Type B pancreatic cell (in vitro differentiated cells): ENCODE measurements around the gene EMP2. TPM values are rescaled to one million over a fixed set of nuclear protein-coding genes. Genes with fewer than 3 reads are reported as not detected.

Source experiments
- DNase-seq: peaks from one replicate; pipeline ENCODE4 v3.0.0; 2021; ENCODE audit warnings: mixed read lengths; ENCODE audit not compliant: unreplicated experiment; ENCODE audit errors: extremely low spot score
- H3K27ac Mint-ChIP-seq: 2 replicates; pipeline ENCODE4 v1.8.0; 2021; ENCODE audit warnings: mild to moderate bottlenecking, mixed read lengths
- H3K27me3 Mint-ChIP-seq: 2 replicates; pipeline ENCODE4 v1.8.0; 2021; ENCODE audit warnings: mixed read lengths
- H3K36me3 Mint-ChIP-seq: 2 replicates; pipeline ENCODE4 v1.8.0; 2021; ENCODE audit warnings: mixed read lengths
- H3K4me1 Mint-ChIP-seq: one replicate; pipeline ENCODE4 v1.8.0; 2021; ENCODE audit warnings: mixed read lengths; ENCODE audit not compliant: unreplicated experiment
- H3K4me3 Mint-ChIP-seq: 2 replicates; pipeline ENCODE4 v1.8.0; 2021; ENCODE audit warnings: mild to moderate bottlenecking, mixed read lengths
- H3K9me3 Mint-ChIP-seq: 2 replicates; pipeline ENCODE4 v1.8.0; 2021; ENCODE audit warnings: mixed read lengths
- total RNA-seq: library from RNA; stranded (reverse); gene quantifications from 2 replicates; pipeline ENCODE4 v1.2.1, GENCODE V29; 2021; ENCODE audit warnings: low replicate concordance
- TF ChIP-seq, protein P1 (sequence below): fragments of 200-600 bp; sonication (generic); conservative IDR thresholded peaks from 2 replicates; pipeline ENCODE4 v1.5.0; 2021; ENCODE audit warnings: antibody characterized with exemption, mild to moderate bottlenecking

The EMP2 gene
- total RNA-seq, 1 donor from 2014 or later: 36.3 TPM

DNA sequence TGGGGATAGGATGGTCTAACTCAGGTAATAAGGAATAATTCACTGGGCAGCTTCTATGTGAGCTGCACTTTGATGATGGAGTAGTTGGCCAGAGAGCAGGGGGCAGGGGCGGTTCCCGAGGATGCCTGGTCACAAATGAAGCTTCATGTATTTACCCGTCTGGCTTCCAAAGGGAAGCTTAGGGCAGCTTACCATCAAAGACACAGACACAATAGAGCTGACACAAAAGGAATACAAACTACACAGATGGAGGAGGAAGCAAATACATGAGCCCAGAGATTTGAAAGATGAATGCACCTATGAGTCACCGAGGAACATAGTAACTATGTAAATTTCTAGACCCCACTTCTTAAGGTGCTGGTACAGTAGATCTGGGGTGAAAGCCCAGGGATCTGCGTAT lies 8.7 kb upstream of the EMP2 start:
- peaks cover 10% of the 10 kb centered on the region for H3K27me3 Mint-ChIP-seq
- peaks cover 5% of the 10 kb centered on the region for H3K4me1 Mint-ChIP-seq
- H3K36me3 Mint-ChIP-seq: no peaks in the 10 kb centered on the region
- DNase-seq: no peak
- H3K27ac Mint-ChIP-seq: no peak overlapping the region
- TF ChIP-seq, protein P1, sequence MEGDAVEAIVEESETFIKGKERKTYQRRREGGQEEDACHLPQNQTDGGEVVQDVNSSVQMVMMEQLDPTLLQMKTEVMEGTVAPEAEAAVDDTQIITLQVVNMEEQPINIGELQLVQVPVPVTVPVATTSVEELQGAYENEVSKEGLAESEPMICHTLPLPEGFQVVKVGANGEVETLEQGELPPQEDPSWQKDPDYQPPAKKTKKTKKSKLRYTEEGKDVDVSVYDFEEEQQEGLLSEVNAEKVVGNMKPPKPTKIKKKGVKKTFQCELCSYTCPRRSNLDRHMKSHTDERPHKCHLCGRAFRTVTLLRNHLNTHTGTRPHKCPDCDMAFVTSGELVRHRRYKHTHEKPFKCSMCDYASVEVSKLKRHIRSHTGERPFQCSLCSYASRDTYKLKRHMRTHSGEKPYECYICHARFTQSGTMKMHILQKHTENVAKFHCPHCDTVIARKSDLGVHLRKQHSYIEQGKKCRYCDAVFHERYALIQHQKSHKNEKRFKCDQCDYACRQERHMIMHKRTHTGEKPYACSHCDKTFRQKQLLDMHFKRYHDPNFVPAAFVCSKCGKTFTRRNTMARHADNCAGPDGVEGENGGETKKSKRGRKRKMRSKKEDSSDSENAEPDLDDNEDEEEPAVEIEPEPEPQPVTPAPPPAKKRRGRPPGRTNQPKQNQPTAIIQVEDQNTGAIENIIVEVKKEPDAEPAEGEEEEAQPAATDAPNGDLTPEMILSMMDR: no peak
- no peak overlapping the region for H3K4me3 Mint-ChIP-seq
- no peaks in the 10 kb centered on the region for H3K9me3 Mint-ChIP-seq

DNA sequence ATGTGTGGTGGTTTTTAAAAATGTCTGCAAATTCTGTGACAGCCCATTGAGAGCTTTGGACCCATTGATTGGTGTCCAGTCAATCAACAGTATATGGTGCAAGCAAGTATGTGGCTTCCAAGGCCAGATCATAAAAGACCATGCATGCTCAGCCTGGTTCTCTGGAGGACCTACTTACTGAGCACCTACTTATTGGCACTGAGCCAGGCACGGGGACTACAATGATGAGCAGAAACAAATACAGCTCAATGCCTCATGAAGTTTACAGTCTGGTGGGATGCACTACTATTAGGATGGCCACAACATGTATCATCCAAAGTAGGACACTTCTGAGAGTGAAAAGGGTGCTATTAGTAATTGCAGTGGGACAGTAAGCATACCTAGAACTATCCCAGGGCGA lies 7.2 kb upstream of the EMP2 start:
- peaks cover 15% of the 10 kb centered on the region for H3K27me3 Mint-ChIP-seq
- no peaks in the 10 kb centered on the region for H3K9me3 Mint-ChIP-seq
- no peak for DNase-seq
- no peak overlapping the region for H3K4me3 Mint-ChIP-seq
- TF ChIP-seq, protein P1: no peak
- H3K27ac Mint-ChIP-seq: no peak overlapping the region
- H3K4me1 Mint-ChIP-seq: peaks cover 5% of the 10 kb centered on the region
- no peaks in the 10 kb centered on the region for H3K36me3 Mint-ChIP-seq

DNA sequence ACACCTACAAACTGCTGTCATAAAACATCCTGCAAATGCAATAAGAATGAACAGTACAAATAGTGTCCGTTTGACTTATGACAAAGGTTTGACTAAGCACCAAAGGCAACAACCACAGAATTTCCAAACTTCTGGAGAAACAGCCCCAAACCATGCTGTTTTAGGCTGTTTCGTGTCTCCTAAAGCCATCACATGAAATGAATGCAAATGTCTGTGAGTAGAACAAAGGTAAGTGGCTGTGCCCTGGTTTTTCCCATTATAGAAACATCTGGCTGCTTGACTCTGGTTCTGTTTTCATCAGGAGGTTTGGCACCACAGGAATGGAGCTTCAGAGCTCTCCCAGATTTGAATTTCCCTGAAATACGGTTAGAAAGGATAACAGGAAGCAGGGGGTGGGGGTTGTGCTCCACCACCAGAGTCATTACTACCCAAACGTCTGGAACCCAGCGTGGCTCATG lies 4.6 kb upstream of the EMP2 start:
- TF ChIP-seq, protein P1: no peak
- Mint-ChIP-seq H3K9me3 (no peaks in the 10 kb centered on the region), H3K36me3 (no peaks in the 10 kb centered on the region), H3K4me1 (peaks cover 5% of the 10 kb centered on the region), H3K27me3 (peaks cover 15% of the 10 kb centered on the region), H3K27ac (no peak overlapping the region), H3K4me3 (no peak overlapping the region)
- no peak for DNase-seq

DNA sequence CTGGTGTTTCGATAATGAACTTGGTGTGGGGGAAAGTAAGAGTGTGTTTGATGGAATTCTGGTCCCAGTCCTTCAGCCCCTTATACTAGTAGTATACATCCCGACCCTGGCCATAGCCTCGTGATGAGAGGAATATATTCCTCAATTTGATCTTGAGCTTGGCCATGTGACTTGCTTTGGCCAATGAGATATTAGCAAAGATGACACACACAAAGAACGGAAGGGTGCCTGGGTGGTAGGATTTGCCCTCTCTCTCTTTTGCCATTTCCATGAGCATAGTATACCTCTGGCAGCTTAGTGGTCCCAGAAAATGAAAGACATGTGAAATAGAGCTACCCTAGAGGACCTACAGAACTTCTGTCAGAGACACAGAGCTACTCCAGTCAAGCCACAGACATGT lies 2.9 kb upstream of the EMP2 start:
- no peak for DNase-seq
- H3K27me3 Mint-ChIP-seq: peaks cover 9% of the 10 kb centered on the region
- H3K4me1 Mint-ChIP-seq: peaks cover 16% of the 10 kb centered on the region
- peak overlapping the region; percentile 42 for H3K4me3 Mint-ChIP-seq
- no peaks in the 10 kb centered on the region for H3K36me3 Mint-ChIP-seq
- TF ChIP-seq, protein P1: no peak
- no peaks in the 10 kb centered on the region for H3K9me3 Mint-ChIP-seq
- no peak overlapping the region for H3K27ac Mint-ChIP-seq

DNA sequence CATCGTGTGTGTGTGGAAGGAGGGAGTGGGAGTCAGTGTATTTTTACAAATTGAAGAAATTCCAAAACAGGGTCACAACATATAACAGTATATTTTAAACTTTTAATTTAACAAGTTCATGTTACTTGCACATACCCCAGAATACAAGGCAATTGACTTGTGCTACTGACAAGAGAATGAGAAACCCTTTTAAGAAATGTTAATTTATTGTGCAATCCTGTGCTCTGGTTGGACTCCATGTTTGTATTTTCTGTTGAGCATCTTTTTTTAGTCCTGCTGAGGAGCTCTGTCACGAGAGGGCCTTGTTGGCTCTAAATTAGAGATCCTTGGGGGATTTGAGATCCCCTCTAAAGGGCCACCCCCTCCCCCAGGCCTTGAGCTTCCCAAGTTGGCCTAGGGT lies 1.1 kb upstream of the EMP2 start:
- Mint-ChIP-seq H3K4me1 (peaks cover 32% of the 10 kb centered on the region), H3K4me3 (peak overlapping the region; percentile 92), H3K36me3 (no peaks in the 10 kb centered on the region), H3K27me3 (peaks cover 5% of the 10 kb centered on the region), H3K9me3 (no peaks in the 10 kb centered on the region), H3K27ac (peak overlapping the region; percentile 75)
- TF ChIP-seq, protein P1: no peak
- DNase-seq: no peak

DNA sequence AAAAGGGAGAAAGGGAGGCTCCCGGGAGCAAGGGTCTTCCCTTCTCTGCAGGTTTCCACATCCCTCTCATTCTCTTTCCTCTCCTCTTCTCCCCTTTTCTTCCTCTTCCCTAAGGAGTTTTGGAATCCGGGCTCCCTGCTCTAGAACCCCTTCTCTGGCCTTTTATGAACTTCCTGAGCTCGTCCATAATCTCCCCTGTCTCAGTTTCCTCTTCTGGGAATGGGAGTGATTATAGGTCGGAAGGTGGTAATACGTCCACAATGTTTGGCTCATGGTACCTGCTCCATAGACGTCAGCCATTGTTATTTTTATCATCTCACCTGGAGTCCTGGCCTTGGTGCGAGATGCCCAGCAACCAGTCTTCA lies 467 bp upstream of the EMP2 start:
- H3K9me3 Mint-ChIP-seq: no peaks in the 10 kb centered on the region
- peak overlapping the region; percentile 92 for H3K4me3 Mint-ChIP-seq
- TF ChIP-seq, protein P1: no peak
- DNase-seq: no peak
- peaks cover 5% of the 10 kb centered on the region for H3K27me3 Mint-ChIP-seq
- peak overlapping the region; percentile 75 for H3K27ac Mint-ChIP-seq
- peaks cover 39% of the 10 kb centered on the region for H3K4me1 Mint-ChIP-seq
- H3K36me3 Mint-ChIP-seq: no peaks in the 10 kb centered on the region
